Measurements from ENCODE around the gene SMAD1. TPM values are rescaled to one million over a fixed set of nuclear protein-coding genes. Genes with fewer than 3 reads are reported as not detected.
"Not testable (repeated sequence)": the region's sequence is repeated elsewhere in the genome, so short reads cannot be mapped to it uniquely, and the experiment has no call there.

The SMAD1 gene
- total and polyA plus RNA-seq, 5 donors, result 2.8 to 12.0 (median 9.4) TPM

DNA sequence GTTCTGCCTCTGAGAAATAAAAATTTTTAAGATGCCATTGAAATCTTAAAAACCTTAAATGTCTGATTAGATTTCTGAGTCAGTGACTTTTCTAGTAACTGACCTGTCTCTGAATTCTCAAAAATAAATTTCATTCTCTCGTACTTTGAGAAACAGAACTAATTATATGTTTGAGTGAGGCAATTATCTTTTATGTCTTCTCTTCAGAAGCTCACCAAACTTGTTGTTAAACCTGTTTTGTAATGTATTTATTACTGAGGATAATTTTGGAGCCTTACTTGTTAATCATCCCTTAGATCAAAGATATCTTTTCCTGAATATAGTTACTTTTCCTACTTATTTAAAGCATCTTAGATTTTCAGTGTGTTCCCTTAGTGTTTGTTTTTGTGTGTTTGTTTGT lies 73.0 kb downstream of the SMAD1 start:
- ATAC-seq (no peak), DNase-seq (no peak)
- H3K27me3 ChIP-seq (ENCODE audit: control insufficient read depth, insufficient read depth), result no peaks in the 10 kb centered on the region
- no peaks in the 10 kb centered on the region for H3K9me3 ChIP-seq (ENCODE audit: control insufficient read depth, low read length)
- WGBS, result 80% methylated on average over 1 of the region's 1 CpG
- no peak overlapping the region for H3K27ac ChIP-seq (ENCODE audit: low read length)
- intact Hi-C loops (cut with DNase I), result loop anchor here in 3 of 4 donors (5.0 to 10.0 kb wide), 4 partner anchors 70 to 322 kb away; partner anchors contain the start of gene SMAD1 (in 1 of the 3)
- no peaks in the 10 kb centered on the region for H3K4me1 ChIP-seq (ENCODE audit: control insufficient read depth, insufficient read depth, low read length)
- H3K4me3 ChIP-seq (ENCODE audit: low read length), result no peak overlapping the region

GRCh38 chr4:145557720-145558119 lies 76.1 kb downstream of the SMAD1 start:
- Histone ChIP-seq H3K27ac (ENCODE audit: low read length) (no peak overlapping the region), H3K27me3 (ENCODE audit: control insufficient read depth, insufficient read depth) (no peaks in the 10 kb centered on the region), H3K9me3 (ENCODE audit: control insufficient read depth, low read length) (no peaks in the 10 kb centered on the region), H3K4me3 (ENCODE audit: low read length) (no peak overlapping the region), H3K4me1 (ENCODE audit: control insufficient read depth, insufficient read depth, low read length) (no peaks in the 10 kb centered on the region)
- ATAC-seq (peak; percentile 84 to 85), DNase-seq (peak; percentile 35 to 67 (median 65))
- intact Hi-C loops (cut with DNase I), result loop anchor here in 3 of 4 donors (5.0 to 10.0 kb wide), 4 partner anchors 73 to 325 kb away; partner anchors contain the start of gene SMAD1 (in 1 of the 3)
- 13% methylated on average over 3 of the region's 3 CpGs for WGBS

- no peak overlapping the region for H3K4me3 ChIP-seq (ENCODE audit: low read length)
- no peaks in the 10 kb centered on the region for H3K9me3 ChIP-seq (ENCODE audit: control insufficient read depth, low read length)
- DNase-seq, result no peak
- H3K4me1 ChIP-seq (ENCODE audit: control insufficient read depth, insufficient read depth, low read length), result no peaks in the 10 kb centered on the region
- no peak overlapping the region for H3K27ac ChIP-seq (ENCODE audit: low read length)
- intact Hi-C loops (cut with DNase I), result no loop called here
- ATAC-seq, result no peak
- H3K27me3 ChIP-seq (ENCODE audit: control insufficient read depth, insufficient read depth), result no peaks in the 10 kb centered on the region
- WGBS, result 85% methylated on average over 7 of the region's 7 CpGs
These were observed 81.8 kb downstream of the SMAD1 start for GRCh38 chr4:145563293-145563985.

DNA sequence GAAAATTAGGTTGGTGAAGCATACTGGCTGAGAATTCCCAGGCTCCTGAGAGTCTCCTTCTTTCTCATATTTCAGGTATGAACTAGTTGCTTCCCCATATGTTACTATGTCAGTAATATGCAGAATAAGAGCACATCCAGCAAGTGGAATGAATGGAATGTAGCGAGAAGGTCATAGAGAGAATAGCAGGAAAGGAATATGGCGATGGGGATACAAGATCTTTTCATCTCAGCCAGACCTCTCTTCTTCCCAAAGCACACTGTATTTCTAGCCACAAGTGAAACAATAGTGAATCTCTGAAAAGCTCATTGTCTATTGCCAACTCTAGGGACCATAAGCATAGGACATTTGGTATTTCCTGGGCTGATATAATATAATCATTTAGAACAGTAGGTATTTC lies 82.9 kb downstream of the SMAD1 start:
- H3K4me1 ChIP-seq (ENCODE audit: control insufficient read depth, insufficient read depth, low read length), result no peaks in the 10 kb centered on the region
- intact Hi-C loops (cut with DNase I), result no loop called here
- H3K9me3 ChIP-seq (ENCODE audit: control insufficient read depth, low read length), result no peaks in the 10 kb centered on the region
- WGBS, result 89% methylated on average over 2 of the region's 2 CpGs
- H3K27ac ChIP-seq (ENCODE audit: low read length), result no peak overlapping the region
- H3K4me3 ChIP-seq (ENCODE audit: low read length), result no peak overlapping the region
- no peak for DNase-seq
- no peak for ATAC-seq
- H3K27me3 ChIP-seq (ENCODE audit: control insufficient read depth, insufficient read depth), result no peaks in the 10 kb centered on the region

GRCh38 chr4:145565328-145565727 lies 83.7 kb downstream of the SMAD1 start:
- no peak overlapping the region for H3K4me3 ChIP-seq (ENCODE audit: low read length)
- 72% methylated on average over 1 of the region's 1 CpG for WGBS
- intact Hi-C loops (cut with DNase I), result no loop called here

GRCh38 chr4:145566086-145566708 lies 84.5 kb downstream of the SMAD1 start:
- ATAC-seq (peak; percentile 11 to 18), DNase-seq (no peak)
- H3K4me1 ChIP-seq (ENCODE audit: control insufficient read depth, insufficient read depth, low read length), result no peaks in the 10 kb centered on the region
- no peak overlapping the region for H3K4me3 ChIP-seq (ENCODE audit: low read length)
- H3K9me3 ChIP-seq (ENCODE audit: control insufficient read depth, low read length), result no peaks in the 10 kb centered on the region
- no peaks in the 10 kb centered on the region for H3K27me3 ChIP-seq (ENCODE audit: control insufficient read depth, insufficient read depth)
- no peak overlapping the region for H3K27ac ChIP-seq (ENCODE audit: low read length)
- 92% methylated on average over 5 of the region's 5 CpGs for WGBS
- intact Hi-C loops (cut with DNase I), result no loop called here

More at GRCh38 chr4:145565328-145565727, 83.7 kb downstream of the SMAD1 start:
- no peaks in the 10 kb centered on the region for H3K4me1 ChIP-seq (ENCODE audit: control insufficient read depth, insufficient read depth, low read length)
- no peaks in the 10 kb centered on the region for H3K27me3 ChIP-seq (ENCODE audit: control insufficient read depth, insufficient read depth)
- DNase-seq (no peak), ATAC-seq (no peak)
- no peaks in the 10 kb centered on the region for H3K9me3 ChIP-seq (ENCODE audit: control insufficient read depth, low read length)
- no peak overlapping the region for H3K27ac ChIP-seq (ENCODE audit: low read length)

DNA sequence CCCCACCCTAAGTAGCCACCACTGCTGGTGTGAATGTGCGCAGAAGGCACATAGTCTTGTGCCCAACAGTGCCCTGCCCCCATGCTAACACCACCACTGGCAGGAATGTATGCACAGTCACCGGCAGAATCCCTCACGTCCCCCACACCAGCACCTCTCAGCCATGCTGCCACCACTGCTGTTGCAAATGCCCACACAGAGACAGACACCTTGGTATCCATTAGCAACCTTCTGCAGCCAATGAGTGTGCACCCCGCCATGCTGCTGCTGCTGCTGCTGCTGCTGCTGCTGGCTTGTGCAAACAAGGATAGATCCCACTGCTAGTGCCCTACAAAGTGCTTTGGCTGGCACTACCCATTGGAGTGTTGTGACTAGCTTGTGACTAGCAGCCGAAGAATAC lies 85.1 kb downstream of the SMAD1 start:
- no peaks in the 10 kb centered on the region for H3K27me3 ChIP-seq (ENCODE audit: control insufficient read depth, insufficient read depth)
- intact Hi-C loops (cut with DNase I), result no loop called here
- 87% methylated on average over 5 of the region's 5 CpGs for WGBS
- DNase-seq (no peak), ATAC-seq (no peak)
- no peaks in the 10 kb centered on the region for H3K4me1 ChIP-seq (ENCODE audit: control insufficient read depth, insufficient read depth, low read length)
- no peak overlapping the region for H3K4me3 ChIP-seq (ENCODE audit: low read length)
- no peak overlapping the region for H3K27ac ChIP-seq (ENCODE audit: low read length)
- no peaks in the 10 kb centered on the region for H3K9me3 ChIP-seq (ENCODE audit: control insufficient read depth, low read length)

GRCh38 chr4:145567516-145567915 lies 85.9 kb downstream of the SMAD1 start:
- Histone ChIP-seq H3K4me3 (ENCODE audit: low read length) (no peak overlapping the region), H3K27ac (ENCODE audit: low read length) (no peak overlapping the region), H3K4me1 (ENCODE audit: control insufficient read depth, insufficient read depth, low read length) (no peaks in the 10 kb centered on the region), H3K27me3 (ENCODE audit: control insufficient read depth, insufficient read depth) (no peaks in the 10 kb centered on the region), H3K9me3 (ENCODE audit: control insufficient read depth, low read length) (no peaks in the 10 kb centered on the region)
- no peak for ATAC-seq
- intact Hi-C loops (cut with DNase I), result no loop called here
- WGBS, result 89% methylated on average over 2 of the region's 2 CpGs
- no peak for DNase-seq

- H3K27me3 ChIP-seq (ENCODE audit: control insufficient read depth, insufficient read depth); intact Hi-C loops (cut with DNase I); H3K27ac ChIP-seq (ENCODE audit: low read length); H3K4me3 ChIP-seq (ENCODE audit: low read length); H3K9me3 ChIP-seq (ENCODE audit: control insufficient read depth, low read length); ATAC-seq; H3K4me1 ChIP-seq (ENCODE audit: control insufficient read depth, insufficient read depth, low read length): not testable (repeated sequence)
- 82% methylated on average over 7 of the region's 7 CpGs for whole genome bisulfite sequencing
- DNase-seq, result peak in 1 of 3 donors; percentile 44
These were observed 92.9 kb downstream of the SMAD1 start for GRCh38 chr4:145574546-145574945.

DNA sequence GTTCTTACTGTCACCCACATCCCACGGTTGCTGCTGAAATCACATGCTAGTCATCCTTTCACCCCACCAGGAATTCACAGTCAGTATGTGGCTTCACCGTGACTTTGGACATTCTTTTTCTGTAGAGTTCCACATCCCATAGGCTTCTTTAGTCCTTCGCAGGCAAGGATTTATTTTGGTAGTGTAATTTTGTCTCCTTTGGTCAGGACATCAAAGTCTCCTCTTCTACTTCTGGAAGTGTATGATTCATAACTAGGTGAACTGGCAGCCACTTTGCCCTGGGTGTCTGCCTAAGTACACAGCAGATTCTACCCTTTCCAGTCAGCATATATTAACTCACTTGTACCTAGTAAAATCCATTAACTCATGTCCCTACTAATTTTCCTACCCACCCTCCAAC lies 99.3 kb downstream of the SMAD1 start:
- Histone ChIP-seq H3K27ac (ENCODE audit: low read length) (no peak overlapping the region), H3K27me3 (ENCODE audit: control insufficient read depth, insufficient read depth) (no peaks in the 10 kb centered on the region), H3K4me3 (ENCODE audit: low read length) (no peak overlapping the region), H3K4me1 (ENCODE audit: control insufficient read depth, insufficient read depth, low read length) (no peaks in the 10 kb centered on the region), H3K9me3 (ENCODE audit: control insufficient read depth, low read length) (no peaks in the 10 kb centered on the region)
- intact Hi-C loops (cut with DNase I), result no loop called here
- 86% methylated on average over 3 of the region's 3 CpGs for WGBS
- ATAC-seq, result no peak
- no peak for DNase-seq

DNA sequence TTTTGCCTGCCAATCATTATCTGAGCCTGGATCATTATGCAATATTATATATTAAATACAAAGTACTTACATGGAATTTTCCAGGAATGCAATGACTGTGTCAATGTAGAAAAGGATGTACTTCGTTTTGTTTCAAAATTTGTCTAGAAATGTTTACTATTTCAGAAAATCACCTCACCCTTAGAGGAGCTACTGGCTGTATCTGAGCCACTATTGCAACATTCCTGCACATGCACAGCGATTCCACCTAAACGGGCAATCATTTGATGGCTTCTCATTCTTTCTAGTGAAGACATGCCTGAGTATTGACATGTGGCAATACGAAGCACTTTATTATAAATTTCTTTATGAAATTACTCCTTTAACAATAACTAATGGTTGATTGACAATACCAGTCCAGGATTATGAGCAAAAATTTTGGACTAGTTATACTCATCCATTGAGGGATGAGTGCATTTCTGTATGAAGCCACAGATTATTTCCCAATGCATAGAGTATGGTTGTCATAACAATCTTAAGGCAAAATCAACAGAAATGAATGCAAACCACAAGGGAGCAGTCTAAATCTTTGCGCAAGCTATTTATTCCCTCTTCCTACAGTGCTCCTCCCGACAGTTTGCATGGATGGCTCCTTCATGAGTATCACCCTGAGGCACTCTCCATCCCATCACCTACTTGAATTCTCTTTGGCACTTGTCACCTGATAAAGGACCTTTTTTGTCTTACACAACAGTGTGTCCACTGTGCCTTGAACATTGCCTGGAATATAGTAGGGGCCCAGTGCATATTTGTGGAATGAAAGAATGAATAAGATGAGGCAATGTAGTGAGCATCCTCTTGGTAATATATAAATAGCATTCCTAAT lies 101.8 kb downstream of the SMAD1 start:
- ATAC-seq (no peak), DNase-seq (no peak)
- Histone ChIP-seq H3K27me3 (ENCODE audit: control insufficient read depth, insufficient read depth) (no peaks in the 10 kb centered on the region), H3K27ac (ENCODE audit: low read length) (no peak overlapping the region), H3K4me1 (ENCODE audit: control insufficient read depth, insufficient read depth, low read length) (no peaks in the 10 kb centered on the region), H3K9me3 (ENCODE audit: control insufficient read depth, low read length) (no peaks in the 10 kb centered on the region), H3K4me3 (ENCODE audit: low read length) (no peak overlapping the region)
- intact Hi-C loops (cut with DNase I), result no loop called here
- WGBS, result 76% methylated on average over 6 of the region's 6 CpGs
